ENCODE results near the gene TIMM17A.

The TIMM17A gene

GRCh38 chr1:202012544-202013478, 57.5 kb downstream of the TIMM17A start:
- Histone ChIP-seq H3K27ac (replicated peaks) (no peak overlapping the region), H3K27me3 (ENCODE audit: insufficient read depth, poor library complexity, severe bottlenecking) (peaks cover 4% of the 10 kb centered on the region), H3K4me3 (replicated peaks; ENCODE audit: insufficient read depth, low read length) (no peak overlapping the region)
- DNase-seq (ENCODE audit: low read depth in 1 of 2, low spot score in 1 of 2): no peak
- TF ChIP-seq REST (IDR thresholded peaks at IDR 0.05; ENCODE audit: insufficient replicate concordance, low read depth) (no peak), POLR2AphosphoS5 (IDR thresholded peaks at IDR 0.05; ENCODE audit: low read depth) (no peak), SPI1 (IDR thresholded peaks at IDR 0.05; ENCODE audit: borderline replicate concordance, low read depth) (no peak), GABPA (IDR thresholded peaks at IDR 0.05; ENCODE audit: low read depth) (no peak)

- TF ChIP-seq CTCF (IDR thresholded peaks at IDR 0.05; ENCODE audit: insufficient read depth, low read length) (no peak), POLR2AphosphoS5 (IDR thresholded peaks at IDR 0.05; ENCODE audit: low read depth) (no peak), SPI1 (IDR thresholded peaks at IDR 0.05; ENCODE audit: borderline replicate concordance, low read depth) (no peak), GABPA (IDR thresholded peaks at IDR 0.05; ENCODE audit: low read depth) (no peak), REST (IDR thresholded peaks at IDR 0.05; ENCODE audit: insufficient replicate concordance, low read depth) (no peak)
- DNase-seq (ENCODE audit: low read depth in 1 of 2, low spot score in 1 of 2): no peak
- Histone ChIP-seq H3K27me3 (ENCODE audit: insufficient read depth, poor library complexity, severe bottlenecking) (peaks cover 4% of the 10 kb centered on the region), H3K4me3 (replicated peaks; ENCODE audit: insufficient read depth, low read length) (no peak overlapping the region), H3K27ac (replicated peaks) (no peak overlapping the region)
These were observed 58.3 kb downstream of the TIMM17A start for GRCh38 chr1:202013603-202014002.

GRCh38 chr1:202014060-202014459, 58.8 kb downstream of the TIMM17A start:
- H3K27me3 ChIP-seq (ENCODE audit: insufficient read depth, poor library complexity, severe bottlenecking): peaks cover 7% of the 10 kb centered on the region
- no peak overlapping the region for H3K4me3 ChIP-seq (replicated peaks; ENCODE audit: insufficient read depth, low read length)
- TF ChIP-seq REST (IDR thresholded peaks at IDR 0.05; ENCODE audit: insufficient replicate concordance, low read depth) (no peak), CTCF (IDR thresholded peaks at IDR 0.05; ENCODE audit: insufficient read depth, low read length) (no peak), POLR2AphosphoS5 (IDR thresholded peaks at IDR 0.05; ENCODE audit: low read depth) (no peak), GABPA (IDR thresholded peaks at IDR 0.05; ENCODE audit: low read depth) (no peak), SPI1 (IDR thresholded peaks at IDR 0.05; ENCODE audit: borderline replicate concordance, low read depth) (no peak)
- DNase-seq (ENCODE audit: low read depth in 1 of 2, low spot score in 1 of 2): no peak
- H3K27ac ChIP-seq (replicated peaks): no peak overlapping the region

Measured in HL-60 (cell line).